Right lobe of liver (tissue), 4 donors: ENCODE results near the gene TRPM3.

ENCODE experiments used
- POLR2A ChIP-seq: fragments of 450-650 bp; IDR thresholded peaks from one replicate; pipeline ENCODE4 v1.6.1; 2017; ENCODE audit warnings: antibody characterized with exemption, mild to moderate bottlenecking
- TF ChIP-seq, protein P1 (sequence below), 4 donors: fragments of 200-600 bp in 3 of 4; fragments of 450-650 bp in 1 of 4; IDR thresholded peaks; one replicate each; pipeline versions ENCODE4 v1.5.1 to v1.8.0; 2016 to 2022; ENCODE audit warnings: antibody characterized with exemption in 4 of 4, mild to moderate bottlenecking in 2 of 4
- donor health status: DM: no; HTN: no; CAD: no.
- donor health status: DM: no; HTN: no; CAD: no.
- donor health status: DM: no; HTN: yes; CAD: no.

DNA sequence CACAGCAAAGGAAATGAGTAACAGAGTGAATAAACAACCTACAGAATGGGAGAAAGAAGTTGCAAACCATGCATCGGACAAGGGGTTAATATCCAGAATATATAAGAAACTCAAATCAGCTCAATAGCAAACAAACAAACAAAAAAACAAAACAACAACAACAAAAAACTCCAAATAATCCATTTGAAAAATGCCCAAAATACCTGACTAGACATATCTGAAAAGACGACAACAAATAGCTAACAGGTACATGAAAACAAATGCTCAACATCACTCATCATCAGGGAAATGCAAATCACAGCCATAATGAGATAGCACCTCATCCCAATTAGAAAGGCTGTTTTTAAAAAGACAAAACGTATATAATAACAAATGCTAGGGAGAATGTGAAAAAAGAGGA is 111.2 kb downstream of the TRPM3 start:
- TF ChIP-seq, protein P1, sequence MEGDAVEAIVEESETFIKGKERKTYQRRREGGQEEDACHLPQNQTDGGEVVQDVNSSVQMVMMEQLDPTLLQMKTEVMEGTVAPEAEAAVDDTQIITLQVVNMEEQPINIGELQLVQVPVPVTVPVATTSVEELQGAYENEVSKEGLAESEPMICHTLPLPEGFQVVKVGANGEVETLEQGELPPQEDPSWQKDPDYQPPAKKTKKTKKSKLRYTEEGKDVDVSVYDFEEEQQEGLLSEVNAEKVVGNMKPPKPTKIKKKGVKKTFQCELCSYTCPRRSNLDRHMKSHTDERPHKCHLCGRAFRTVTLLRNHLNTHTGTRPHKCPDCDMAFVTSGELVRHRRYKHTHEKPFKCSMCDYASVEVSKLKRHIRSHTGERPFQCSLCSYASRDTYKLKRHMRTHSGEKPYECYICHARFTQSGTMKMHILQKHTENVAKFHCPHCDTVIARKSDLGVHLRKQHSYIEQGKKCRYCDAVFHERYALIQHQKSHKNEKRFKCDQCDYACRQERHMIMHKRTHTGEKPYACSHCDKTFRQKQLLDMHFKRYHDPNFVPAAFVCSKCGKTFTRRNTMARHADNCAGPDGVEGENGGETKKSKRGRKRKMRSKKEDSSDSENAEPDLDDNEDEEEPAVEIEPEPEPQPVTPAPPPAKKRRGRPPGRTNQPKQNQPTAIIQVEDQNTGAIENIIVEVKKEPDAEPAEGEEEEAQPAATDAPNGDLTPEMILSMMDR (IDR thresholded peaks at IDR 0.05), result no peak
- no peak for TF ChIP-seq POLR2A
